ENCODE data around the gene NSD2.

DNA sequence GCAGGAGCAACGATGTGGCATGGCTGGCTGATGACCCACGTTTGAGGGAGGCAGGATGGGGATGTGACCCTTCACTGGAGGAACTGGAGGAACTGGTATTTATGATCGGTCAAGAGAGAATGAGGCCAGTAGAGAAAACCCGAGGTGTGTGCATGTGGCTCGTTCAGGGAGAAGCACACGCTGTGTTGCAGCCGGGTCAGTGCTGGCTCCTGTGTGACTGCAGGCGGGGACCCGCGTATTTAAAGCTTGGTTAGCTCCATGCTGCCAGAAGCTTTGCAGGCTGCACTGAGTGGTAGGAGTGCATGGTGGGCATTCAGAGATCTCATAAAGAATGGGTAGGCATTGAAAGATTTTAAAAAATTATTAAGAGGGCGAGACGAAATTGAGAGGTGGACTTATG lies 85.4 kb downstream of the NSD2 start:
- TF ChIP-seq, protein P1, sequence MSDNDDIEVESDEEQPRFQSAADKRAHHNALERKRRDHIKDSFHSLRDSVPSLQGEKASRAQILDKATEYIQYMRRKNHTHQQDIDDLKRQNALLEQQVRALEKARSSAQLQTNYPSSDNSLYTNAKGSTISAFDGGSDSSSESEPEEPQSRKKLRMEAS (IDR thresholded peaks at IDR 0.05; ENCODE audit: low read depth, low read length): no peak
- no peak for TF ChIP-seq POLR2A (IDR thresholded peaks at IDR 0.05; ENCODE audit: extremely low read depth, insufficient read length)
- TF ChIP-seq CTCF (IDR thresholded peaks at IDR 0.05; ENCODE audit: low read depth, low read length): no peak
- TF ChIP-seq MYC (IDR thresholded peaks at IDR 0.05; ENCODE audit: low read depth, low read length): no peak
